ENCODE measurements around the gene EPHA7. TPM values are rescaled to one million over a fixed set of nuclear protein-coding genes. Genes with fewer than 3 reads are reported as not detected.

The EPHA7 gene
- total and polyA plus RNA-seq, 2 donors (not counting 3 experiments of a cell fraction or from before 2014, with no cell fraction given), result not detected

- Histone ChIP-seq H3K79me2 (ENCODE audit: control insufficient read depth, insufficient read depth, low read length) (no peaks in the 10 kb centered on the region), H4K20me1 (replicated peaks; ENCODE audit: control insufficient read depth, extremely low read depth, insufficient read depth, low read length) (no peaks in the 10 kb centered on the region), H3K9me1 (replicated peaks; ENCODE audit: control insufficient read depth, extremely low read depth, insufficient read depth, low read length) (no peaks in the 10 kb centered on the region), H3K27ac (ENCODE audit: insufficient read depth, low read depth, low read length) (no peak overlapping the region), H3K4me3 (replicated peaks in 1 of 3; ENCODE audit: insufficient read depth in 1 of 3, low read depth in 1 of 3, low read length in 3 of 3) (no peak overlapping the region), H3K27me3 (ENCODE audit: control insufficient read depth in 2 of 2, insufficient read depth in 2 of 2, low read length in 2 of 2) (no peaks in the 10 kb centered on the region), H3K9me3 (replicated peaks; ENCODE audit: control insufficient read depth, insufficient read depth, low read length) (no peaks in the 10 kb centered on the region), H3K36me3 (ENCODE audit: control insufficient read depth in 2 of 2, extremely low read depth in 1 of 2, insufficient read depth in 2 of 2, low read length in 2 of 2) (no peaks in the 10 kb centered on the region), H3K4me2 (ENCODE audit: insufficient read depth, low read length) (no peak overlapping the region), H3K9ac (replicated peaks; ENCODE audit: extremely low read depth, insufficient read depth, low read length) (no peak overlapping the region), H3K4me1 (ENCODE audit: control insufficient read depth, extremely low read depth, insufficient read depth, low read length) (peaks cover 8% of the 10 kb centered on the region), H2AFZ (ENCODE audit: low read depth, low read length) (no peak overlapping the region)
- DNase-seq (ENCODE audit: low read depth, low spot score), result no peak
- TF ChIP-seq POLR2A (IDR thresholded peaks at IDR 0.05; ENCODE audit: low read depth, low read length), result no peak
- no peak for TF ChIP-seq POLR2AphosphoS5 (IDR thresholded peaks at IDR 0.05; ENCODE audit: insufficient read depth, low read depth, low read length)
- no peak for TF ChIP-seq MYC (IDR thresholded peaks at IDR 0.05; ENCODE audit: low read depth, low read length)
- no peak for TF ChIP-seq JUN (IDR thresholded peaks at IDR 0.05; ENCODE audit: borderline replicate concordance, insufficient read depth, insufficient read length, low read depth)
- TF ChIP-seq MAX (IDR thresholded peaks at IDR 0.05; ENCODE audit: insufficient read depth, insufficient read length), result no peak
- TF ChIP-seq CTCF (IDR thresholded peaks at IDR 0.05; ENCODE audit: extremely low read depth in 1 of 2, insufficient read depth in 1 of 2, low read depth in 1 of 2, low read length in 2 of 2), result no peak
- TF ChIP-seq GATA2 (IDR thresholded peaks at IDR 0.05; ENCODE audit: insufficient read depth, insufficient read length, low read depth, low read length), result no peak
- no peak for TF ChIP-seq EZH2 (IDR thresholded peaks at IDR 0.05; ENCODE audit: borderline replicate concordance, low read depth, low read length, severe bottlenecking)
- no peak for TF ChIP-seq FOS (IDR thresholded peaks at IDR 0.05; ENCODE audit: borderline replicate concordance, insufficient read depth, low read length)
- no peak for FAIRE-seq
- dilution Hi-C loops (cut with MboI; ENCODE audit: extremely low pct_ligation_motif_present, low sequenced_read_pairs), result no loop called here
- BruUV-seq (replicated peaks), result no TSS peak
- CTCF ChIA-PET, result no interaction called here
- intact Hi-C loops (cut with micrococcal nuclease), result no loop called here
- POLR2A ChIA-PET, result no interaction called here
These were observed 176.1 kb downstream of the EPHA7 start for GRCh38 chr6:93243231-93243778.

Measured in endothelial cell of umbilical vein (primary cell).